Ishikawa (cell line): Measurements from ENCODE around the gene BAZ2B.
A peak's percentile ranks its signal among the peaks of the same experiment; 100 is the strongest.

Source experiments
- CEBPB ChIP-seq: IDR thresholded peaks from 2 replicates; pipeline ENCODE4 v1.6.1; 2012
- CREB1 ChIP-seq: IDR thresholded peaks from 2 replicates; pipeline ENCODE4 v1.6.1; 2012; ENCODE audit warnings: low read depth
- EGR1 ChIP-seq: IDR thresholded peaks from 2 replicates; pipeline ENCODE4 v1.6.1; 2012
- EP300 ChIP-seq: IDR thresholded peaks from 2 replicates; pipeline ENCODE4 v1.6.1; 2012; ENCODE audit warnings: borderline replicate concordance
- FOXM1 ChIP-seq: IDR thresholded peaks from 2 replicates; pipeline ENCODE4 v1.6.1; 2012; ENCODE audit warnings: low read depth, borderline replicate concordance
- MAX ChIP-seq: IDR thresholded peaks from 2 replicates; pipeline ENCODE4 v1.6.1; 2012
- NFIC ChIP-seq: IDR thresholded peaks from 2 replicates; pipeline ENCODE4 v1.6.1; 2012
- RAD21 ChIP-seq: IDR thresholded peaks from 2 replicates; pipeline ENCODE4 v1.6.1; 2012; ENCODE audit warnings: low read depth
- REST ChIP-seq: IDR thresholded peaks from 2 replicates; pipeline ENCODE4 v1.6.1; 2012; ENCODE audit warnings: low read depth, mild to moderate bottlenecking
- TAF1 ChIP-seq: IDR thresholded peaks from 2 replicates; pipeline ENCODE4 v1.6.1; 2012; ENCODE audit warnings: low read depth, mild to moderate bottlenecking
- TCF12 ChIP-seq: IDR thresholded peaks from 2 replicates; pipeline ENCODE4 v1.6.1; 2012; ENCODE audit warnings: low read depth
- TEAD4 ChIP-seq: IDR thresholded peaks from 2 replicates; pipeline ENCODE4 v1.6.1; 2012
- USF1 ChIP-seq: IDR thresholded peaks from 2 replicates; pipeline ENCODE4 v1.6.1; 2012
- YY1 ChIP-seq: IDR thresholded peaks from 2 replicates; pipeline ENCODE4 v1.6.1; 2012; ENCODE audit warnings: low read depth
- ZBTB7A ChIP-seq: IDR thresholded peaks from 2 replicates; pipeline ENCODE4 v1.6.1; 2012; ENCODE audit warnings: low read depth

Gene BAZ2B

GRCh38 chr2:159617100-159617499 lies 752 bp upstream of the BAZ2B start:
- TF ChIP-seq USF1 (no peak), EP300 (no peak), EGR1 (no peak), TEAD4 (no peak), CREB1 (no peak), TAF1 (no peak), MAX (no peak), REST (no peak), RAD21 (no peak), NFIC (no peak), FOXM1 (no peak), CEBPB (no peak), ZBTB7A (no peak), TCF12 (no peak), YY1 (no peak)

- TF ChIP-seq CREB1 (no peak), USF1 (no peak), YY1 (peak; percentile 36; the same call in 1 of the 2 replicates), ZBTB7A (0 out of 2 replicates have a peak, but pooled peaks have one; percentile 47), EGR1 (peak; percentile 74), NFIC (no peak; the same call in 1 of the 2 replicates), RAD21 (no peak), MAX (peak; percentile 42; the same call in 1 of the 2 replicates), FOXM1 (no peak), CEBPB (no peak), REST (no peak), EP300 (no peak; the same call in 1 of the 2 replicates), TCF12 (no peak), TEAD4 (no peak), TAF1 (no peak; the same call in none of the 2 replicates)
These were observed 722 bp downstream of the BAZ2B start for GRCh38 chr2:159615367-159616285.

- TF ChIP-seq YY1: peak; percentile 75
- TF ChIP-seq MAX: no peak
These were observed 1.6 kb downstream of the BAZ2B start for GRCh38 chr2:159614534-159615366.

- TF ChIP-seq RAD21 (no peak), TEAD4 (no peak), REST (no peak), USF1 (peak; percentile 81)
These were observed 2.6 kb downstream of the BAZ2B start for GRCh38 chr2:159613651-159614285.
